ENCODE data around the gene RNF4.

DNA sequence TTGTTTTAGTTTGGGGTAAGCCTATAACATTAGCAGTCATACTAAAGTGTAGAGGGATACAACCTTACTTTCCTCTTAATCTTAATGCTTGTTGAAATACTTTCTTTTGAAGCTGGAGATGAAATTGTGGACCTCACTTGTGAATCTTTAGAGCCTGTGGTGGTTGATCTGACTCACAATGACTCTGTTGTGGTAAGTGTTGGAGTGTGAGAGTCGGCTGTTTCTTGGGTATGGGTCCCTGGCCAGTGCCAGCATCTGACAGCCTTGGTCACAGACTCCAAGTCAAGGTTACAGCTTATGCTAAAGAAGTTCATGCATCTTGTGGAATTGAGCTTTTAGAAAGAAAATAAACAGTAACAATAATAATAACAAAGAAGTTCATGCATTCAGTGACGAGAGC lies 31.6 kb downstream of the RNF4 start:
- TF ChIP-seq, protein P1, sequence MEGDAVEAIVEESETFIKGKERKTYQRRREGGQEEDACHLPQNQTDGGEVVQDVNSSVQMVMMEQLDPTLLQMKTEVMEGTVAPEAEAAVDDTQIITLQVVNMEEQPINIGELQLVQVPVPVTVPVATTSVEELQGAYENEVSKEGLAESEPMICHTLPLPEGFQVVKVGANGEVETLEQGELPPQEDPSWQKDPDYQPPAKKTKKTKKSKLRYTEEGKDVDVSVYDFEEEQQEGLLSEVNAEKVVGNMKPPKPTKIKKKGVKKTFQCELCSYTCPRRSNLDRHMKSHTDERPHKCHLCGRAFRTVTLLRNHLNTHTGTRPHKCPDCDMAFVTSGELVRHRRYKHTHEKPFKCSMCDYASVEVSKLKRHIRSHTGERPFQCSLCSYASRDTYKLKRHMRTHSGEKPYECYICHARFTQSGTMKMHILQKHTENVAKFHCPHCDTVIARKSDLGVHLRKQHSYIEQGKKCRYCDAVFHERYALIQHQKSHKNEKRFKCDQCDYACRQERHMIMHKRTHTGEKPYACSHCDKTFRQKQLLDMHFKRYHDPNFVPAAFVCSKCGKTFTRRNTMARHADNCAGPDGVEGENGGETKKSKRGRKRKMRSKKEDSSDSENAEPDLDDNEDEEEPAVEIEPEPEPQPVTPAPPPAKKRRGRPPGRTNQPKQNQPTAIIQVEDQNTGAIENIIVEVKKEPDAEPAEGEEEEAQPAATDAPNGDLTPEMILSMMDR (IDR thresholded peaks at IDR 0.05), result no peak
- TF ChIP-seq POLR2AphosphoS5 (IDR thresholded peaks at IDR 0.05) (no peak), EP300 (IDR thresholded peaks at IDR 0.05) (no peak)
